Tongue (tissue), 2 donors: ENCODE results near the gene MVB12A. TPM values are rescaled to one million over a fixed set of nuclear protein-coding genes. Genes with fewer than 3 reads are reported as not detected.

Experiments
- DNase-seq: peaks from one replicate; pipeline ENCODE4 v3.0.0-alpha.2; 2015
- total RNA-seq: library from RNA; depleted of rRNA; stranded (reverse); fragments of >200 nt; gene quantifications from one replicate; pipeline ENCODE4 v1.2.3, GENCODE V29; 2014

MVB12A gene
- total RNA-seq, 1 donor from 2014 or later = 26.8 TPM

- DNase-seq = no peak
Observed at GRCh38 chr19:17445526-17446165, 25.8 kb downstream of the MVB12A start.

GRCh38 chr19:17447704-17448130 is 27.9 kb downstream of the MVB12A start:
- DNase-seq = peak; percentile 40

DNA sequence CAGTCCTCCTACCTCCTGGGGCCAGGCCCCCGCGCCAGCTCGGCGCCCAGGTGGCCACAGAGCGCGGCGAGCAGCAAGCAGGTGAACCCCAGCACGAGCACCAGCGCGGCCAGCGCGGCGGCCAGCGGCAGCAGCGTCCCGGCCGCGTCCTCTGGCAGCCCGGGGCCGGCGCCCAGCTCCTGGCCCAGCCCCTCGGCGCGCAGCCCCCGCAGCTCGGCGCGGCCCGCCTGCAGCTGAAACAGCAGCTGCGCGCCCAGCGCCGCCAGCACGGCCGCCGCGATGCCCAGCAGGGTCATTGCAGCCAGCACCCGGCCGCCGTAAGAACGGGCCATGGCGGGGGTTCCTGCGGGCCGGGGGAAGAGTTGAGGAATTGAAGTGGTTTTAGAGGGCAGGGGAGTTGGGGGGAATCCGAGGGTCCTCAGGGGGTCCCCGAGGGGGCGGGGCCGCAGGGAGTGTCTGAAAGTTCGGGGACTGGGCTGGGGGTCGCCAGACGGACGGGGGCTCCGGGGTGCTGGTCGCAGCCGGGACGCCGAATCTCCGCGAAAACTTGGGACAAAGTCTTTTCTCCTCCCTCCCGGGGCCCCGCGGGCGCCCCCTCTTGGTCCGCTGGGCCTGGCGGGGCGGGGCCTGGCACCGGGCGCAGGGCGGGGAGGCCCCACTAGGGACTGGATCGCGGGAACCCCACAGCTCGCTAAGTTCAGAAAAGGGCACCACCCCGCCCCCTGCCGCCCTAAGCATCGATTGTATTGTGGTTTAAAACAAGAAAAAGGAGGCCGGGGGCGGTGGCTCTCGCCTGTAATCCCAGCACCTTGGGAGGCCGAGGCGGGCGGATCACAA is 28.5 kb downstream of the MVB12A start, which contains the start of gene TMEM221:
TMEM221 (minus strand) TSS at position 538 of the 837 bp plus-strand sequence; CDS start at position 332, 206 bp downstream.
- peak; percentile 53 for DNase-seq

DNA sequence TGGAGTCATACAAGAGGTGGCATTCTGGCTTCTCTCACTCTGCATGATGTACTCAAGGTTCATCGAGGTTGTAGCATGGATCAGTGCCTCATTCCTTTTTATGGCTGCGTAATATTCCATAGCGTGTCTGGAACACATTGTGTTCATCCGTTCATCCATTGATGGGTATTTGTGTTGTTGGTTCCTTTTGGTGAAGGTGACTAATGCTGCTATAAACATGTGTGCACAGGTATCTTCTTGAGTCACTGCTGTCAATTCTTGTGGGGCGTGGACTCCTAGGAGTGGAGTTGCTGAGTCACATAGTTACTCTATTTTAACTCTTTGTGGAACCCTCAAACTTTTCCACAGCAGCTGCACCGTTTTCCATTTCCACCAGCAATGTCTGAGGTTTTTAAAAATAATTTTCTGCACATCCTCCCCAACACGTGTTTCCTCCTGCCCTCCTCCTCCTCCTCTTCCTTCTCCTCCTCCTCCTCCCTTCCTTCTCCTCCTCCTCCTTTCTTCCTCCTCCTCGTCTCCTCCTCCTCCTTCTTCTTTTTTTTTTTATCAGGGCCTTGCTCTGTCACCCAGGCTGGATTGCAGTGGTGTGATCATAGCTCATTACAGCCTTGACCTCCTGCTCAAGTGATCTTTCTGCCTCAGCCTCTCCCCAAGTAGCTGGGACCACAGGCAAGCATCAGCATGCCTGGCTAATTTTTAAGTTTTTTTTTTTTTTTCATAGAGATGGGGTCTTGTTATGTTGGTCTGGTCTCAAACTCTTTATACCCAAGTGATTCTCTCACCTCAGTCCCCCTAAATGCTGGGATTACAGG is 30.6 kb downstream of the MVB12A start:
- no peak for DNase-seq

DNA sequence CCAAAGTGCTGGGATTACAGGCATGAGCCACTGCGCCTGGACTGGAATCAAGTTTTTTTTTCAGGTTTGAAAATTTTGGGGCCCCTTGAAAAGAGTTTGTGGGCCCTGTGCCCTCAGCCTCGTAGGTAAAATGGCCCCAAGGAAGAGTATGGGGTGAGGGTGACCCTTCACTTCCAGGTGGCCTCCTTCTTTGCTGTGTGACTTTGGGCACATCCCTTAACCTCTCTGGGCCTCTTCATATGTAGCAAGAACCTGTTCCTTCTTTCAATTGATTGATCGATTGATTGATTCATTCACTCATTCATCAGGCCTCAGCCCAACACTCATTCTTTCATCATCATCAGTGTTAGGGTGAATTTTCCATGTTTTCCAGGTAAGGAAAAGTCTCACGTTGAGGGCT is 32.0 kb downstream of the MVB12A start:
- no peak for DNase-seq

- DNase-seq = no peak
Observed at GRCh38 chr19:17454576-17455071, 34.8 kb downstream of the MVB12A start.

- no peak for DNase-seq
Observed at GRCh38 chr19:17455308-17456123, 35.7 kb downstream of the MVB12A start.

DNA sequence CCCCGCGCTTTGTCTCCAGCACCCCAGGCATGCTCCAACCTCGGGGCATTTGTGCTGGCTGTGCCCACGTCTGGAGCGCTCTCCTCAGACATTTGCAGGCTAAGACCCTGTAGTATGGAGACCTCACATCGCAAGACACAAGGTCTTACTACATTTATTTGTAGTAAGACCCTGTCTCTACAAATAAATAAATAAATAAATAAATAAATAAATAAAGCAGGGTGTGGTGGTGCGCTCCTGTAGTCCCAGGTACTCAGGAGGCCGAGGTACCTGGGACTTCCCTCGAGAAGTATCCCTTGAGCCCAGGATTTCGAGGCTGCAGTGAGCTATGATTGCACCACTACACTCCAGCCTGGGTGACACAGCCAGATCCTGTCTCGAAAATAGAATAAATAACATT is 36.3 kb downstream of the MVB12A start:
- DNase-seq = no peak

GRCh38 chr19:17457616-17458015 is 37.8 kb downstream of the MVB12A start:
- DNase-seq = no peak

- DNase-seq = no peak
Observed at GRCh38 chr19:17458970-17459369, 39.1 kb downstream of the MVB12A start.

DNA sequence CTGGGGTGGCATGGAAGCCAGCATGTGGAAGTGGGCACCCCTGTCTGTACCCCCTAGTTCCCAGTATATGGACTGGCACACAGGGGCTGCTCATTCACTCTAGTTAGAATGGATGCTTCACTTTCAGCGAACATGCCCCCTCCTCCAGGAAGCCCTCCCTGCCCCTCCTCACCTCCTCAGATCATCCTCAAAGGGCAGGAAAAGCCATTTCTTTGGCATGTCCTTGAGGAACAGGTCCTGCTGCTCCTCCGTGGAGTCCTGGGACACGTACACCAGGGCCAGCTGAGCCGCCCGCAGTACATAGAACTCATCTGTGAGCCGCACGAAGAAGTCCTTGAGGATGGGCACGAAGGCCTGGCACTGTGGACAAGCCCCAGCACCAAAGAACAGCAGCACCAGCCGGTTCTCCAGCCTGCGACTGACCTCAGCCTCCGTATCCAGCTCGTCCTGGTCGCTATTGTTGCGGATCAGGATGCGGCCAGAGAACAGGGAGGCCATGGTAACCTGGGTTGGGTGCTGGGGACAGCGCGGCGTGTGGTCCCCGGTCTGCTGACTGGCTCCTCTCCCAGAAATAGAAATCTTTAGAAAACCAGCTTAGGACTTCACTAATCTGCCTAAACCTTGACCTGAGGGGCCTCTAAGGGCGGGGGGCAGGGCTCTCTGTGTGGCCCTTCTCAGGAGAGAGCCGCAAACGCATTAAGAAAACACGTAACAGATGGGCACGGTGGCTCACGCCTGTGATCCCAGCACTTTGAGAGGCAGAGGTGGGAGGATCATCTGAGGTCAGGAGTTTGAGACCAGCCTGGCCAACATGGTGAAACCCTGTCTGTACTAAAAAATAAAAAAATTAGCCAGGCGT is 40.8 kb downstream of the MVB12A start, which contains the start of gene NXNL1:
NXNL1 (minus strand) TSS at position 555 of the 859 bp plus-strand sequence; CDS start at position 498, 57 bp downstream.
- DNase-seq = no peak

- DNase-seq = no peak
Observed at GRCh38 chr19:17466487-17466850, 46.6 kb downstream of the MVB12A start.

- DNase-seq = no peak
Observed at GRCh38 chr19:17467471-17468301, 47.8 kb downstream of the MVB12A start.

DNA sequence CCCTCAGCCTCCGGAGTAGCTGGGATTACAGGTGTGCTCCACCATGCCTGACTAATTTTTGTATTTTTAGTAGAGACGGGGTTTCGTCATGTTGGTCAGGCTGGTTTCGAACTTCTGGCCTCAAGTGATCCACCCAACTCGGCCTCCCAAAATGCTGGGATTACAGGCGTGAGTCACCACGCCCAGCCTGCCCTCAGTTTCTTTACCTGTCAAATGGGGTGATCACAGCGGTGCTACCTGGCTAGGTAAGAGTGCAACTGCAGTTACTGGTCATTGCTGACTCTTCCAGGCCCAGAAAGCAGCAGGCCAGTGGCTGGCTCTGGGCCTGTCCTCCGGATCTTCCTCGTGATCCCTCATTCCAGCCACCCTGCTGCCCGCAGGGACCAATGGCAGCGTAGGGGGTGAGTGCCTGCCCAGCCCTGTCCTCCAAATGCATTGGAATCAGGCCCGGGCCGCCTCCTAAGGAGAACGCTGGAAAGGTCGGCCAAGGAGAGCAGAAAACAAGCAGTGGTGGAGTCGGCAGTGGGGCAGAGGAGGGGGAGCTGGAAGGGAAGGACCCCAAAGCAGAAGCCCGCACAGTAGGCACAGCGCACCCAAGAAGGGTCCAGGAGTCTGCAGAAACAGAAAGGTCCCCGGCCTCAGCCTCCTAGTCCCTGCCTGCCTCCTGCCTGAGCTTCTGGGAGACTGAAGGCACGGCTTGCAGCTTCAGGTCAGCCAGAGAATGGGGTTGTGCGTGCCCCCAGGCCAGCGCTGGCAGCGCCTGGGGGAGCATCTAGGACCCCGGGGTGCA is 48.6 kb downstream of the MVB12A start:
- no peak for DNase-seq

DNA sequence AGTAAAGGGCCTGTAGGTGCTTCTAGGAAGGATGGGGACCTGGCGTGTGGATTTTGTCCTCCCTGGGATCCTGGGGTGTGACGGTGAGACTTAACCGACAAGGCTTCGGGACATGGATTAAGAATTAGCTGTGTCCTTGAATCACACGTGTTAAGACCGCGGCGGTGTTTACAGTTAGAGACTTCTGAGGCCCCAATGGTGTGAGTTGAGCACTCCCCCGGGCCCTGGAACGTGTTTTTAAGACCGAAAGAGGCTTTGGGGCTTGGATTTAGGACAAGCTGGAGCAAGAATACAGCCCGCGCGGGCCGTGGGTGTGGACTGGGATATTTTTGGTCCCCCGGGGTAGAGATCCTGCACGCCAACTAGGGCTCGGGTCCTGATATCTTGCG is 49.2 kb downstream of the MVB12A start:
- no peak for DNase-seq

DNA sequence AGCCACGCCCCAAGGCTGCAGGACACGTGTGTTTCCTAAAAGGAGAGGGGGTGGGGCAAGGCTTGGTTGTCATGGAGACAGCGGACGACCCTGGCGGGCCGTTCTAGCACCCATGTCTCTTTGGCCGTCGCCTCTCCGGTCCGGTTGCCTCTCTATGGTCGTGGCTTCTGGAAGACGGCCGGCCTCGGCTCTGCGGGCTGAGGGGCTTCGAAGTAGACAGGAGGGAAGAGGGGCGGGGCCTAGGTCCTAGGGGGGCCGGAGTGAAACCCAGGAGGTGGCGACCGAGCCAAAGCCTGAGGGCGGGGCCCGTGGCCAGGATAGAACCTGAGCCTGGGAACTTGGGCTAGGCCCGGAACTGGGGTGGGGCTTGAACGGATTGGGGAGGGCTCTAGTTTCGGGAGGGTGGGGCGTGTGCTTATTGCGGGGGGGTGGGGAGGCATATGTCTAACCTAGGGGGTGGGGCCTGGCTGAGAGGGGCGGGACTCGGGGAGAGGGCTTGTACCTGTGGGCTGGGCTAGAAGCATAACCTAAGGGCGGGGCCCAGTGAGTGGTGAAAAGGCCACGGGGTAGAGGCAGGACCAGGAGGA is 49.7 kb downstream of the MVB12A start:
- peak; percentile 97 for DNase-seq

GRCh38 chr19:17470068-17470841 is 50.4 kb downstream of the MVB12A start, which contains the start of gene SLC27A1:
TSS of gene SLC27A1 (plus strand) at chr19:17470524. CDS start at chr19:17470541, 17 bp downstream.
- DNase-seq = peak; percentile 100
